HG03558 (cell line): ENCODE measurements around the gene PGBD5.

Source experiments
- ATAC-seq: cut with Tn5 transposase; IDR thresholded peaks from one replicate; pipeline ENCODE4 v1.9.1; 2021; ENCODE audit warnings: moderate number of reproducible peaks; ENCODE audit not compliant: unreplicated experiment; ENCODE audit errors: extremely low read depth

The PGBD5 gene

DNA sequence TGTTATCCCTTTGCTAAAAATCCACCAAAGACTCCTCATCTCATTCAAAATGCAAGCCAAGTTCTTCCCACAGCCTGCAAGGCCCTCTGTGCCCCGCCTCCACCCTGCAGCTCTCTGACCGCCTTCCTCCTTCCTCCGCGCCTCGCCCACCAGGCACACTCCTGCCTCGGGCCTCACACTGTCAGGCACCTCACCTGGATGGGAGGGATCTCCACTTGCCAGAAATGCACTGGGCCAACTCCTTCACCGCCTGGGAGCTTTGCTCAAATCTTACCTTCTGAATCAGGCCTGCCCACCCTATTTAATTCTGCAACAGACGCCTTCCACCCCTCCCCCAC, 26.2 kb downstream of the PGBD5 start:
- no peak for ATAC-seq

DNA sequence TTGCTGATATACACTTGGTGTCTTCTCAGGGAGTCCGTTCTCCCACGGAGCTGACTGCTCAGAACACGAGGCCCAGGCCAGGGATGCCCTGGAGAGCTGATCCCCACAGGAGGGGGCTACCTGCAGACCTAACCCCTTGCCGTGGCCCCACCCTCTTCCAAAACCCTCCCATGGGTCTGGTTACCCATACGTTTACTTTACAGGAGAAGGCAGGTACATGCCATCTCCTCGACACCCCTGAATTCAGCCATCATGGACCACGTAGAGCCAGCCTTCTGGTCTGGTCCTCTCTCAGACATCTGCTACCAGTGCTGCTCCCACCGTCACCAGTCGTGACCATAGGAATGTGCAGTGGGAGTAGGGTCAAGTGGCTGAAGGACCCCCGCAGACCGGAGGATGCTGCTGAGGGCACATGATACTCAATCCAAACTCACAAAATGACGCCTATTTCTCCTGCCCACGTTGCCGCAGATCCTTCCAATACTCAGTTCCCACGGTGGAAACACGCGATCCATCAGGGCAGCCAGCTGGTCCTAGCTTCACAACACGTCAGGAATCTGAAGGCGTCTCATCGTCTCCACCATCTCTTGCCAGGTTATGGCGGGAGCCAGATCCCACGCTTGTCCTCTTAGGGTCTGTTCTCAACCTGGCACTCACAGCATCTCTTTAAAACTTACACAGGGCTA, 26.7 kb downstream of the PGBD5 start:
- ATAC-seq: no peak

DNA sequence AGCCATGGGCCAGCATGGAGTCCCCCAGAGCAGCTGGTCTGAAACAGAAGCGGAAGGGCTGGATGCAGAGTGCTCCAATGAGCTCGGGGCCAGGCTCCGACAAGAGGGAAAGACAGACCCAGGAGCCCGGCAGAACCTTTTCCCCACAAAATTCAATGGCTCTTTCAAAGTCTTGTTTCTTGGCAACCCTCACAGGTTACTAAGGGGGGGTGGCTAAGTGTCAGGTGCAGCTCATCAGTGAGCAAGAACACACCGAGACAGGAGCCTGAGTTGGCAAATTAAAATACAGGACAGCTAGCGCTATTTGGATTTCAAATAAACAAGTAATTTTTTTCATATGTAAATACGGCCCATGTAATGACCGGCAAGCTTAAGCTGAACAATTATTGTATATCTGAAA, 27.3 kb downstream of the PGBD5 start:
- no peak for ATAC-seq

DNA sequence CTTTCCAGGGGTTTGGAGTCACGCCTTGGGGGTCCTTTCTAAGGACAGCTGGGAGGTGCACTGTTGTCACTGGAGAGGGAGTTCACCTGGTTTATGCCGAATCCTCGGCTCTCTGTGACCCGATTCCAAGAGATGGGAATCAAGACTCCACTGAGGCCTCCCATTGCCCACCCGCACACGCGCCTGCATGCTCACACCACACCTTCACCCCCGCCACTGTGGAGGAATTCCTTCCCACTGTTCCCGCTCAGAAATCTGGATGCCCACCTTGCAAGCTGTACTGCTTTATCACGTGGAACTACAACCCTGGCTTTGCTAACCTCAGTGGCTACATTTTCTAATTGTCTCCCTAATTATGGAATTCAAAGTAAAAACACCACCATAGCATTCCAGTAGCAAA, 29.2 kb downstream of the PGBD5 start:
- ATAC-seq: no peak

DNA sequence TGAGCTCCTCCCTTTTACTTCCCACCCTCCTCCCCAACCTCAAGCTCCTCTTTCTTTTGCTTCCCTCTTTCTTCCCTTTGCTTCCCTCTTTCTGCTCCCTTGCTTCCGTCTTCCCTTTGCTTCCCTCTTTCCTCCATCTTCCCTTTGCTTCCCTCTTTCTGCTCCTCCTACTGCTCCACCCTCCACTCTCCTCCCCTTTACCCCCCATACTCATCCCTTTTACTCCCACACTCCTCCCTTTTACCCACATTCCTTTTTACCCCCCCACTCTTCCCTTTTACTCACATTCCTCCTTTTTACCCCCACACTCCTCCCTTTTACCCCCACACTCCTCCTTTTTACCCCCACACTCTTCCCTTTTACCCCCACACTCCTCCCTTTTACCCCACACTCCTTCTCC, 30.2 kb downstream of the PGBD5 start:
- no peak for ATAC-seq

DNA sequence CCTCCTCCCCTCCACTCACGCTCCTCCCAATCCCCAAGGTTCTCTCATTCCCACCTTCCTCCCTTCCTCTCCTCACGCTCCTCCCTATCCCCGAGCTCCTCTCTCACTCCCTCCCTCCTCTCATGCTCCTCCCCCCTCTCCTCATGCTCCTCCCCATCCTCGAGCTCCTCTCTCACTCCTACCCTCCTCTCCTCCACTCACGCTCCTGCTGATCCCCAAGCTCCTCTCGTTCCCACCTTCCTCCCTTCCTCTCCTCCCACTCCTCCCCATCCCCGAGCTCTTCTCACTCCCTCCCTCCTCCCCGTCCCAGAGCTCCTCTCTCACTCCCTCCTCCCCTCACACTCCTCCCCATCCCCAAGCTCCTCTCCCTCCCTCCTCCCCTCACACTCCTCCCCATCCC, 31.4 kb downstream of the PGBD5 start:
- ATAC-seq: no peak

DNA sequence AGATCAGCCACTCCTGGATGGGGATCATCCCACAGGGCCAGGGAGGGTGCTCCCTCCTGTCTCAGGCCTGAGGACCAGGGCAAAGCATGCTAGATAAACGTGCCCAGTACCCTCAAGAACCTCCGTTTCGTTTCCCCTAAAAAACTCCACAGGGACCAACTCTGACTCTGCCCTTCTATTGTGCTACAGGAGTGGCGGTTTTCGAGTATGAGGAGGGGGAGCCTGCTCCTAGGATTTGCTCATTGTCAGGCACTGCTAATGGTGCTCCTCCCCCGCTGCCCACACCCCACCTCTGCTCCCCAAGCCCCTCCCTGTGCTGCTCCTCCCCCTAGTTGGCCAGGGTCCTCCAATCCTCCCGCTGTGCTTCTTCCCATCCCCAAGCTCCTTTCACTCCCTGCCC, 32.0 kb downstream of the PGBD5 start:
- ATAC-seq: no peak

DNA sequence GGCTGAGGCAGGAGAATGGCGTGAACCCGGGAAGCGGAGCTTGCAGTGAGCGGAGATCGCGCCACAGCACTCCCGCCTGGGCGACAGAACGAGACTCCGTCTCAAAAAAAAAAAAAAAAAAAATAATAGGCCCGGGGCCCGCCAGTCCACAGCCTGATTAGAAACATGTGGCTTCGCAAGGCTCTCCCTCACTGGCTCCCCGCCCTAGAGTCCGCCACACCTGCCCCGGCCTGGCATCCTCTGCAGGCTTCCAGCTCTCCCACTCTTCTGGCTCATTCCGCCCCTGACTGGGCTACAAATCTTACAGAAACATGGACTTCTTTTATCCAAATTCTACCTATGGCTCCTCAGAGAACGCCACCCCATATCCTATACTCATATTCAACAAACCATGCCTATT, 32.4 kb downstream of the PGBD5 start:
- ATAC-seq: no peak

DNA sequence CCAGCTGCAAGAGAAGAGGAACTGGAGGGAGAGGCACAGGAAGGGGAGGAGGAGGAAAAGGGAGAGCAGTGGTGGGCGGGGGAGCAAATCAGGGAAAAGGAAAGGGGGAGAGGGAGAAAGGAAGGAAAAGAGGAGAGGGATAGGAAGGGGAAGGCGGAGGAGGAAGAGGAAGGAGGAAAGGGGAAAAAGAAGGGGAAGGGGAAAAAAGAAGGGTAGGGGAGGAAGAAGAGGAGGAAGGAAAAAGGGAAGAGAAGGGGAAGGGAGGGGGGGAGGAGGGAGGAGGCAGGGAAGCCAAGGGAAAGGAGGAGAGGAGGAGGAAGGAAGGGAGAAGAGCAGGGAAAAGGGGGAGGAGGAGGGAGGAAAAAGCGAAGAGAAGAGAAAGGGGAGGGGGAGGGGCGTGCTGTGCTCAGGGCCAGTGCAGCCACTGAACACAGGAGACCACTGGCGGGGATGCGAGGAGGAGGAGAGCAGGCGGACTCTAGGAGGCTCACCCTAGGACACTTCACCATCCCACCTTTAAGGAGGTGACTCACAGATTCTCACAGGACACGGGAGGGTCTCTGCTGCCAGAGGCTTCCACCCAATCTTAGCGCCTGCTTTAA, 33.1 kb downstream of the PGBD5 start:
- no peak for ATAC-seq

DNA sequence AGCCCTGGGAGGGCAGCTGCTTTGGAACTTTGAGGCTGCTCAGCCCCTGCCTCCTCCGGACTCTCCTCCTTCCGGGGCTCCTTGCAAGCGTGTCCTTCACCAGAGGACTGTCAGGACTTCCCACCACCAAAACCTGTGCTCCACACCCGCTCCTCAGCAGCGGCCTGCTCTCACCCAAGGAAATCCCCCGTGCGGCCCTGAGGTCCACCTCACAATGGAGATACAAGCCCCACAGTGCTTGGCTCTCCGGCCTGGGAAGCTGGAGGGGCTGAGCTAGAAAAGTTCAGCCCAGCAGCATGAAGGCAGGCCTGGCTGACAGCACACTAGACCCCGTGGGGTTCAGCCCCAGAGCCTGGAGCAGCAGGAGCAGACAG, 33.6 kb downstream of the PGBD5 start:
- ATAC-seq: no peak

DNA sequence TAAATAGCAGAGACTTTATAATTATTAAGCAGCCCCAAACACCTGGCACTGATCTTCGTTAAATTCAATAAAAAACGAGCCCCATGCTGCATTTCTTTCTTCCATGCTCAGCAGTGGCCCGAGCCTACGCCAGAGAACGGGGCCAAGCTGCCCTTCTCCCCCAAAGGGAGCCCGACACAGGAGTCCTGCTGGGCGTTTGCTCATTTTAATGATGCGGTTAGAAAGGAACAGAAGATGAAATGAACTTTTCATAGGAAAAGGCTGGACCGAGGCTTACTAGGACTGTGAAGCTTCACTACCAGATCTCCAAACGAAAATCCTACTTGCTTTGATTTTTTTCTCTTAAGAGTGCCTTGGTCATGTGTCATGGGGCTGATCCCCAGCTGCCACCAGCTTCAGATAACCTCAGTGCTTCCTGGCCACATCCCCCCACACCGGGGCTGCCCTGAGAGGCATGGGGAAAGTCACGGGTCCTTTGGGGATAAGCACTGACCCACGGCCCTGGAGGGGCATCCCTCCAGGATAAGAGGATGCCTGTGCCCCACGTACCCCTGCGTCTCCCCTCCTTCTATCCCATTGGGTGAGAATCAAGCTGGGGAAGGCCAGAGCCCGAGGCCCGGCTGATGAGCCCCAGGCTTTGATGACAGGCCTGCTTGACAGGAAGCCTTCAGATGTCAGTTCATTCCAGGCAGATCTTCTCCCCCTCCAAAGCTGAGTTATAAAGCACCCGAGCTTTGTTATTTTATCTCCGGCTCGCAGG, 34.2 kb downstream of the PGBD5 start:
- no peak for ATAC-seq

DNA sequence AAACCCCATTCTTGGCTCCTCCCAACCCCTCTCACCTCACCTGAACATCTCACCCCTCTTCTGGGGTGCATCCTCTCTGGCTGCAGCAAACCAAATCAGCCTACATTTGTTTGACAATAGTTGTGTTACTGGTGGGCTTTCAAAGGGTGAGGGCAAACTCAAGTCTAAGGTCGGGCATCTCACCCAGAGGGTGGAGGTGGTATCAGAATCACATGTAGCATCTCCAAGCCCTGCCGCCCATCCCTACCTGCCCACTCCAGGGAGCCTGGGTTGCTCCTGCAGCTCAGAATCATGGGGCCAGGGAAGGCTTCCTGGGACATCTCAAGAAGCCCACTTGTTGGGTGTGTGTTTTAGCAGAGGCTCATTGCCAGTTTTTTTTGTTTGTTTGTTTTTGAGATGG, 35.8 kb downstream of the PGBD5 start:
- ATAC-seq: no peak

DNA sequence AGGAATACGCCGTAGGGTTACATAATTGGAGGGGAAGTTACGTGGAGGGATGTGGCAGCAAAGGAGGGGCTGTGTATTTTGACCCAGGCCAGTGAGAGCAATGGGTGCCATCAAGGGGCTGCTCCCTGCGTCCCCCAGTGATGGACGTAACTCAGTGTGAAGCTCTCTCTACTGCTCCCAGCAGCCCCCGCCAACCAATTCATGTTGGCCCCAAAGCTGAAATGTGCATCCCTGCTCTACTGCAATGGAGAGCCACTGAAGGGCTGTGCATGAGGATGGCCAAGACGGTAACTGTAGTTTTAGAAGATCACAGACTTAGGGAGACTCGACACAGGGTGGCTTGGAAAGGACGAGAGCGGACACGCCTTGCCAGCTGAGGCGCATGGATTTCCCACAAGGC, 38.3 kb downstream of the PGBD5 start:
- no peak for ATAC-seq

DNA sequence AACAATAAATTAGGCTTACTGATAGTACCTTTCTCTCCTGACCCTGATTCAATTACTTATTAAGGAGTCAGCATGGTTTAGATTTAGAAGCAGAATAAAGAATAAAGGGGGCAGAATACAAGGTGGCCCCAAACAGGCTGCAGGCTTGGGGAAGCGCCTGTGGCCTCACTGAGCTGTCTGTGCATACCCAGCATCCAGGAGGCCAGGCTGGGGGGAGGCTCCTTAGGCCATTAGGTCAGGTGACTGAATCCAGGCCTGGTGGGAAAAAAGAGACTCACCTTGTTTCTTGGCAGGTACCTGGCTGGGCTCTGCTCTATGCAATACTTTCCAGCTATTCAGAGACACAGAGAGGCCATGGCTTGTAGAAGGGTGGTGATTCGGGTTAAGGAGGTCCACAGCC, 38.8 kb downstream of the PGBD5 start:
- ATAC-seq: no peak

DNA sequence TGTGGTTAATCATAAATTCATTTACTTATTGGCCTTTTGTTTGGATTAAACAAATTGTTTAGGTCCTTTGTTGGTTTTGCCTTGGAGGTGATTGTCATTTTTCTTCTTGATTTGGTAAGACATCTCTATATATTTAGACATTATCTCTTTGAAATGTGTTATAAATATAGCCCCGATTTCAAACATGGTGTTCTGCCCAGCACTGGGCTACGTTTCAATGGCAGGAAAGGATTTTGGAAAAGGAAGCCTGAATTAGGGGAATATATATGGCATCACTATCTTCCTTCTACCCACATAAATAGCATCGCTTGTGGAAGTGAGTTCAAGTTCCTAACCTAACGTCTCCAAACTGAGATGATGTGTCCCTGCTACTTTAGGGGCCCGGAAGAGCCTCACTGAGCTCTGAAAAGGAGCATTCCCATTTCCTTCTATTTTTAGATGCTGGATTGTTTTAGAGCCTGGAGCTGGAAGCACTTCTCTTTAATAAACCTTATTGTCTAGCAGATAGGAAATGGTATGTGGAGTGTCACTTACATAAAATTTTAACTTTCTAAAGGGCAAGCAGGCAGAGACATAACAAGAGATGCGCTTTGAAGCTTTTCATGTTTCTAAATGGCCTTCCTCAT, 39.4 kb downstream of the PGBD5 start:
- no peak for ATAC-seq

DNA sequence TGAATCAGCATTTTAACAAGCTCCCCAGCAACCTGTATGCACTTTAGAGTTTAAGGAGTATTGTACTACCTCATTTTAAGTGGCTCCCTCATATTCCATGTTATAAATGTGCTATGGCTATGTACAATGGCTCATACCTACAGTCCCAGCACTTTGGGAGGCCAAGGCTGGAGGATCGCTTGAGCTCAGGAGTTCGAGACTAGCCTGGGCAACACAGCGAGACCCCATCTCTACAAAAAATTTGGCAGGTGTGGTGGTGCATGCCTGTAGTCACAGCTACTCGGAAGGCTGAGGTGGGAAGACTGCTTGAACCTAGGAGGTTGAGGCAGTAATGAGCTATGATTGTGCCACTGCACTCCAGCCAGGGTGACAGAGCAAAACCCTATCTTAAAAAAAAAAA, 40.2 kb downstream of the PGBD5 start:
- no peak for ATAC-seq

DNA sequence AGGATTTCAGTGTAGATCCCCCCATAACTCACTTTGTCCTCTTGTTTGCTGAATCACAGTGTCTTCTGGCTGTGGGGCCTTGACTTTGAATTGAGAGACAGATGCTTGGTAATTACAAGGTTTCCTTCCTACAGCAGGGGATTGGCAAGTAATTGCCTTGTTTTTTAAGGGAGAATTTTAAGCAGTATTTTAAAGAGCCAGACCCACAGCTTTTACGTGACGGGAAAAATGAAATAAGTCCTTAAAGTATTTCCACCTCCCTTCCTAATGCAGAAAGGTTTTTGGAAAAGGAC, 41.0 kb downstream of the PGBD5 start:
- no peak for ATAC-seq

DNA sequence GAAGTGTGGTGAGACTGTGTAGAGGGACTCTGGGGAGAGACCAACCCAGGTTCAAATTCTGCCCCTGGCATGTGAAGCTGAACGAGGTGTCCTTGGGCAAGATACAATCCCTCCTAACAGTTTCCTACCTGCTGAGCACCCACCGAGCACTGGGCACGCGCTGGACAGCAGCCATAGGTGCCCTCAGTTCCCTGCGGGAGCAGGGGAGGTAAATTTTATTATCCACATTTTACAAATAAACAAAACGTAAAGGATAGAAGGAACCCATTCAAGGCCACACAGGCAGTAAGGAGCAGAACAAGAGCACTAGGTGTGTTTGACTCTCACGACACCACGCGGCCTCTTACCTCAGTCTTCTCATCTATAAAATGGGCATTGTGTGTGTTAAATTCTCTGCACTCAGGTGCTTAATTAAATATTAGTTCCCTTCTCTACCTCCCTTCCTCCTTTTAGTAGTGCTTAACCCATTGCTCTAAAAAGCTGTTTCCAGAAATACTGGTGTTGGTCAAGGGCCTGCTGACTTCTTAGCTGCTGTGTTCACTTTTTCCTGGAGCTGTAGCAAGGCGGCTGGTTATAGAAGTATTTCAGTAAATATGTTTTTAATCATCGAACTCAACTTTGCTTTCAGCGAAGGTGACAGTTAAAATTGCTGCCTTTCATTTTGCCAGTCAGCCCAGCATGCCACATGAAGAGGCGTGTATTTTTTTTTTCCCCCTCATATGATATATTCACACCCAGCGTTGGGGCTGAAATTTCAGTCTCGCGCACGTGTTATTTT, 41.6 kb downstream of the PGBD5 start:
- no peak for ATAC-seq

DNA sequence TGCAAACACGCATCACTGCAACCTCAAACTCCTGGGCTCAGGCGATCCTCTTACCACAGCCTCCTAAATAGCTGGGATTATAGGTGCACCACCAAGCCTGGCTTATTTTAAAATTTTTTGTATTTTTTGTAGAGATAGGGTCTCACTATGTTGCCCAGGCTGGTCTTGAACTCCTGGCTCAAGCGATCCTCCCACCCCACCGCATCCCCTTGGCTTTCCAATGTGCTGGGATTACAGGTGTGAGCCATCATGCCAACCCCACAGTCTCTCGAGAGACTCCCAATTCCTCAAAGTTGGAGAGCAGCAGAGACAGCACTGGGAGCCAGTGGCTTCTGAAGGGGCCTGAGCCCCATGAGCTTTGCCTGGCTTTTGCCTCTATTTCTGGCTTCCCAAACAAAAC, 42.7 kb downstream of the PGBD5 start:
- no peak for ATAC-seq

DNA sequence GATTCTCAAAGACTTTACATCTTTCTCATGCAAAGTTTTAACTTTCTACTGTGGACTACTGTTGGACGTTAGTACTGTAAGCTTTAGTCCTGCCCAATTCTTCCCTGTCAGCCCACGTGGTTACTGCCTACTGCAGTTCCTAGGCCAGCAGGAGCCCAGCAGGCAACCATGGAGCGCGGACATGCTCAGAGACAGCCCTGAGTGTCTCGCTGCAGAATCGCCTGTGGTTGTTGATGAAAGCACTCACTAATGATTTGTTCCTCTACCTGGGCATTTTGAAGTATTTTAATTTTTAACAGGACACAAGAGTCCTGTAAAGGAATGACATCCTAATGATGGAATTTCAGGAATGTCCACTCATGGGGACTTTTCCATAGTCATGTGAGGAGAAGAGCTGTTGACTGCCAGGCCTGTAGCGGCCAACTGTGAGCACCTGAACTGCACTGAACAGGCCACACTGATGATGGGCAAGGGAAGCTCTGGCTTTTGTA, 44.1 kb downstream of the PGBD5 start:
- no peak for ATAC-seq

DNA sequence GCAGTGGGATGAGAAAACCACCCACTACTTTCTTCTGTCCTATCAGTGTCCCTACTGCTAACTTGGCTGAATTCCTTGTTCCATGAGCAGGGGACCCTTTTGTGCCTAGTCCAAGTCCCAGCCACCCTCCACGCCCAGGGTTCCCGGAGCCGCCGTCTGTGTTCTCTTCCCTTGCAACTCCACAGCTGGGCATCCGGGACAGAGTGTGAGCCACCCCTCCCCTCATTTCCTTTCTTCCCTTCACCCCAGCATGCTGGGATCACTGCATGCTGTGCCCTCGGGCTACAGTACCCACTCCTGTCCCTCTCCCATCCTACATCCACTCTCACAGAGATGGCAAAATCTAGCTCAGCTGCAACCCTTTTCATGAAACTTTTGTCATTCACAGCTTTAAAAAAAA, 44.5 kb downstream of the PGBD5 start:
- no peak for ATAC-seq
